Sigmoid colon (tissue), 7 donors: ENCODE measurements around the gene PERP. TPM values are rescaled to one million over a fixed set of nuclear protein-coding genes. Genes with fewer than 3 reads are reported as not detected.
"Not testable (repeated sequence)": the region's sequence is repeated elsewhere in the genome, so short reads cannot be mapped to it uniquely, and the experiment has no call there.

Experiments used
- DNase-seq: peaks from one replicate; pipeline ENCODE4 v3.0.0-alpha.2; 2019
- H3K27ac ChIP-seq, 4 donors: fragments of 200-600 bp; sonication (generic); one replicate each; pipeline ENCODE4 v1.5.1; 2016 to 2019; ENCODE audit warnings: mild to moderate bottlenecking in 1 of 4
- H3K27me3 ChIP-seq, 3 donors: fragments of 200-600 bp; sonication (generic); one replicate each; pipeline ENCODE4 v1.5.1; 2019; ENCODE audit warnings: mild to moderate bottlenecking in 1 of 3
- H3K36me3 ChIP-seq, 4 donors: fragments of 200-600 bp; sonication (generic); one replicate each; pipeline ENCODE4 v1.5.1; 2016 to 2019
- H3K4me1 ChIP-seq, 4 donors: fragments of 200-600 bp; sonication (generic); one replicate each; pipeline ENCODE4 v1.5.1; 2017 to 2019
- H3K4me3 ChIP-seq, 4 donors: fragments of 200-600 bp; sonication (generic); one replicate each; pipeline ENCODE4 v1.5.1; 2017 to 2019; ENCODE audit warnings: mild to moderate bottlenecking in 2 of 4, moderate library complexity in 1 of 4
- H3K9me3 ChIP-seq, 4 donors: fragments of 200-600 bp in 3 of 4; sonication (generic) in 3 of 4; one replicate each; pipeline versions ENCODE4 v1.5.1 to v1.6.1; 2013 to 2019
- EP300 ChIP-seq, 4 donors: sonication (generic); formaldehyde crosslinking; IDR thresholded peaks; one replicate each; pipeline ENCODE4 v1.6.1; 2017; ENCODE audit warnings: antibody characterized with exemption in 4 of 4
- POLR2A ChIP-seq, 2 donors: fragments of 450-650 bp; IDR thresholded peaks; one replicate each; pipeline ENCODE4 v1.6.1; 2016; ENCODE audit warnings: antibody characterized with exemption in 2 of 2, mild to moderate bottlenecking in 2 of 2, moderate library complexity in 2 of 2
- POLR2AphosphoS5 ChIP-seq, 4 donors: sonication (generic); formaldehyde crosslinking; IDR thresholded peaks; one replicate each; pipeline ENCODE4 v1.6.1; 2017; ENCODE audit warnings: antibody characterized with exemption in 4 of 4
- WGBS, 2 donors: extraction: QIAGEN DNeasy Blood & Tissue Kit; methylation state at CpG; one replicate each; pipeline ENCODE4 v1.1.7; 2013; 5-methylcytosine and 5-hydroxymethylcytosine counted together
- intact Hi-C: fragments of 100-400 bp; cut with DNase I; formaldehyde crosslinking; loops from one replicate; pipeline ENCODE4 v1.15.1; 2023
- polyA plus RNA-seq, 3 donors: library from polyadenylated mRNA; stranded (reverse); fragments of 200-250 nt; gene quantifications; one replicate each; pipeline ENCODE4 v1.2.3, GENCODE V29; 2013
- total RNA-seq, 4 donors: library from RNA; depleted of rRNA; stranded (reverse); fragments of >200 nt; gene quantifications; one replicate each; pipeline ENCODE4 v1.1.0, GENCODE V29; 2016
- TF ChIP-seq, protein P1 (sequence below), 4 experiments: fragments of 450-650 bp in 3 of 4; fragments of 200-600 bp in 1 of 4; IDR thresholded peaks; one replicate each; pipeline ENCODE4 v1.5.1; 2016 to 2019; ENCODE audit warnings: antibody characterized with exemption in 4 of 4, mild to moderate bottlenecking in 3 of 4, moderate library complexity in 2 of 4
- donor health status: healthy with polysubstance abuse.
- donor health status: Bipolar disorder and iron deficiency.
- donor health status: healthy.

Gene PERP
- total and polyA plus RNA-seq, 7 donors: 21.7 to 43.7 (median 36.0) TPM

DNA sequence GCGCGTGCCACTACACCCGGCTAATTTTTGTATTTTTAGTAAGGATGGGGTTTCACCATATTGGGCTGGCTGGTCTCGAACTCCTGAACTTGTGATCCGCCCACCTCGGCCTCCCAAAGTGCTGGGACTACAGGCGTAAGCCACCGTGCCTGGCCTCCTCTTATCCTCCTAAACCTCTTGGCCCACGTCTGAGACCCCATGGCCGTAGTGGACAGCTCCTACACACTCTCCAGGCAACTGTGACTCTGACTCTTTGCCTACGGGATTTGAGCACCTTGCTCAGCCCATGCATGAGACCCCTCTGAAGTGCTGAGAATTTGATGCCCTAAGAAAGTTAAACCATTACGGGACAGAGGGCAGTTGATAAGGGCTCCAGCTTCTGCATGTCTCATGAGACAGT is 25.0 kb downstream of the PERP start:
- Histone ChIP-seq H3K9me3 (no peaks in the 10 kb centered on the region), H3K4me3 (no peak overlapping the region), H3K36me3 (no peaks in the 10 kb centered on the region), H3K27ac (no peak overlapping the region), H3K27me3 (no peaks in the 10 kb centered on the region), H3K4me1 (peaks cover 0 to 3% (median 0%) of the 10 kb centered on the region in 4 donors)
- 92 to 94% methylated on average over 12 of the region's 12 CpGs for WGBS, 2 donors
- intact Hi-C loops: no loop called here
- no peak for DNase-seq
- TF ChIP-seq EP300 (IDR thresholded peaks at IDR 0.05) (no peak), POLR2AphosphoS5 (IDR thresholded peaks at IDR 0.05) (no peak), POLR2A (IDR thresholded peaks at IDR 0.05) (no peak)
- TF ChIP-seq, protein P1, sequence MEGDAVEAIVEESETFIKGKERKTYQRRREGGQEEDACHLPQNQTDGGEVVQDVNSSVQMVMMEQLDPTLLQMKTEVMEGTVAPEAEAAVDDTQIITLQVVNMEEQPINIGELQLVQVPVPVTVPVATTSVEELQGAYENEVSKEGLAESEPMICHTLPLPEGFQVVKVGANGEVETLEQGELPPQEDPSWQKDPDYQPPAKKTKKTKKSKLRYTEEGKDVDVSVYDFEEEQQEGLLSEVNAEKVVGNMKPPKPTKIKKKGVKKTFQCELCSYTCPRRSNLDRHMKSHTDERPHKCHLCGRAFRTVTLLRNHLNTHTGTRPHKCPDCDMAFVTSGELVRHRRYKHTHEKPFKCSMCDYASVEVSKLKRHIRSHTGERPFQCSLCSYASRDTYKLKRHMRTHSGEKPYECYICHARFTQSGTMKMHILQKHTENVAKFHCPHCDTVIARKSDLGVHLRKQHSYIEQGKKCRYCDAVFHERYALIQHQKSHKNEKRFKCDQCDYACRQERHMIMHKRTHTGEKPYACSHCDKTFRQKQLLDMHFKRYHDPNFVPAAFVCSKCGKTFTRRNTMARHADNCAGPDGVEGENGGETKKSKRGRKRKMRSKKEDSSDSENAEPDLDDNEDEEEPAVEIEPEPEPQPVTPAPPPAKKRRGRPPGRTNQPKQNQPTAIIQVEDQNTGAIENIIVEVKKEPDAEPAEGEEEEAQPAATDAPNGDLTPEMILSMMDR (IDR thresholded peaks at IDR 0.05): no peak

DNA sequence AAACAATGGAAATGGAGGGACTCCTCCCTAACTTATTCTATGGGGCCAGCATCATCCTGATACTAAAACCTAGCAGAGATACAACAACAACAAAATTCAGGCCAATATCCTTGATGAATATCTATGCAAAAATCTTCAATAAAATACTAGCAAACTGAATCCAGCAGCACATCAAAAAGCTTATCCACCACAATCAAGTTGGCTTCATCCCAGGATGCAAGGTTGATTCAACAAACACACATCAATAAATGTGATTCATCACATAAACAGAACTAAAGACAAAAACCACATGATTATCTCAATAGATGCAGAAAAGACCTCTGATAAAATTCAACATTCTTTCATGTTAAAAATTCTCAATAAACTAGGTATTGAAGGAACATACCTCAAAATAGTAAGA is 27.7 kb downstream of the PERP start:
- DNase-seq, intact Hi-C loops, H3K27me3 ChIP-seq, H3K36me3 ChIP-seq, H3K4me1 ChIP-seq, H3K27ac ChIP-seq, H3K4me3 ChIP-seq, H3K9me3 ChIP-seq: not testable (repeated sequence)

DNA sequence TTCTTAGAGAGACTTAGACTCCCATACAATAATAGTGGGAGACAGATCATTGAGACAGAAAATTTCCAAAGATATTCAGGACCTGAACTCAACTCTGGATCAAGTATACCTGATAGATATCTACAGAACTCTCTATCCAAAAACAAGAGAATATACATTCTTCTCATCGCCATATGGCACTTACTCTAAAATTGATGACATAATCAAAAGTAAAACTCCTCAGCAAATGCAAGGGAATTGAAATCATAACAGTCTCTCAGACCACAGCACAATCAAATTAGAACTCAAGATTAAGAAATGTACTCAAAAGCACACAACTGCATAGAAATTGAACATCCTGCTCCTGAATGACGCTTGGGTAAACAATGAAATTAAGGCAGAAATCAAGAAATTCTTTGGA is 28.7 kb downstream of the PERP start:
- H3K36me3 ChIP-seq: no peaks in the 10 kb centered on the region
- no peaks in the 10 kb centered on the region for H3K9me3 ChIP-seq
- H3K27me3 ChIP-seq: no peaks in the 10 kb centered on the region
- intact Hi-C loops: no loop called here
- H3K4me1 ChIP-seq: no peaks in the 10 kb centered on the region
- 93 to 98% methylated on average over 2 of the region's 2 CpGs for WGBS, 2 donors
- no peak for DNase-seq
- TF ChIP-seq POLR2AphosphoS5 (IDR thresholded peaks at IDR 0.05) (no peak), POLR2A (IDR thresholded peaks at IDR 0.05) (no peak), EP300 (IDR thresholded peaks at IDR 0.05) (no peak)
- TF ChIP-seq, protein P1 (IDR thresholded peaks at IDR 0.05): no peak
- H3K4me3 ChIP-seq: no peak overlapping the region
- H3K27ac ChIP-seq: no peak overlapping the region

DNA sequence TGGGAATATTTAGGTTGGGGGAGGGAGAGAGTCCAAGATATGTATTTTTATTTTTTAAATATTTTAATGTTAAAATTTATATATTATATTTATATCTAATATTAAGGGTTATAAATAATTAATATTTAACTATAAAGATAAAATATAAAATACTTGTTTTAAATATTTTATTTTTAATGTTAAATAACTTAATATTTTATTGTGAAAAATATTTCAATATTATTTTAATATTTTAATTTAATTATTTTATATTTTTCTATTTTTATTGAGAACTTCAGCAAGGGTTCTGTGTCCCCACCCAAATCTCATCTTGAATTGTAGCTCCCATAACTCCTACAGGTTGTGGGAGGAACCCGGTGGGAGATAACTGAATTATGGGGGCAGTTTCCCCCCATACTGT is 34.0 kb downstream of the PERP start:
- DNase-seq: no peak
- Histone ChIP-seq H3K27ac (no peak overlapping the region), H3K36me3 (no peaks in the 10 kb centered on the region), H3K4me3 (no peak overlapping the region), H3K4me1 (no peaks in the 10 kb centered on the region), H3K27me3 (no peaks in the 10 kb centered on the region), H3K9me3 (no peaks in the 10 kb centered on the region)
- 96 to 97% methylated on average over 1 of the region's 1 CpG for WGBS, 2 donors
- intact Hi-C loops: no loop called here
- TF ChIP-seq, protein P1 (IDR thresholded peaks at IDR 0.05): no peak
- TF ChIP-seq POLR2A (IDR thresholded peaks at IDR 0.05) (no peak), EP300 (IDR thresholded peaks at IDR 0.05) (no peak), POLR2AphosphoS5 (IDR thresholded peaks at IDR 0.05) (no peak)

DNA sequence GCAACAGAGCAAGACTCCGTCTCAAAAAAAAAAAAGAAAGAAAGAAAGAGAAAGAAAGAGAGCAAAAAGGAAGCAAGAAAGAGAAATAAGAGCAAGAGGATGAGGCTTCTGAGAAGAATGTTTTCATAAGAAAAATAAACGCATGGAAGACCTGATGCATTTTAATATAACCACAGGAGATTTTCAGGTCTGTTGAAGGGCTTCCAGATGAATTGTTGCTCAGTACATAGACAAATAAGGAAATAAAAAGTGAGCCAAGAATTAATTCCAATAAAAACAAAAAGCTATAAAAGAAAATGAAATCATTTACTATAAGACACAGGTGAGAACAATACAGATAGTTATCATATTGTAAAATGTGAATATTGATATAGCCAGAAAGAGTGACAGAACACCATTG is 43.5 kb downstream of the PERP start:
- no peak overlapping the region for H3K27ac ChIP-seq
- 68 to 90% methylated on average over 2 of the region's 2 CpGs for WGBS, 2 donors
- TF ChIP-seq EP300 (IDR thresholded peaks at IDR 0.05) (no peak), POLR2A (IDR thresholded peaks at IDR 0.05) (no peak), POLR2AphosphoS5 (IDR thresholded peaks at IDR 0.05) (no peak)
- TF ChIP-seq, protein P1 (IDR thresholded peaks at IDR 0.05): no peak
- intact Hi-C loops: no loop called here
- no peak overlapping the region for H3K4me3 ChIP-seq
- DNase-seq: no peak
- H3K4me1 ChIP-seq: no peaks in the 10 kb centered on the region
- H3K9me3 ChIP-seq: no peaks in the 10 kb centered on the region
- H3K36me3 ChIP-seq: no peaks in the 10 kb centered on the region
- H3K27me3 ChIP-seq: no peaks in the 10 kb centered on the region
